Measurements from ENCODE around the gene OR1G1.
"Not testable (repeated sequence)": the region's sequence is repeated elsewhere in the genome, so short reads cannot be mapped to it uniquely, and the experiment has no call there.

Gene OR1G1

GRCh38 chr17:3127451-3127850 is at the start of gene OR1G1:
TSS of gene OR1G1 (minus strand) at chr17:3127551. CDS start at chr17:3127551, 0 bp downstream.
- no peak for DNase-seq

- DNase-seq, result no peak
Measured at GRCh38 chr17:3167574-3167973, 40.2 kb upstream of the OR1G1 start.

GRCh38 chr17:3157218-3157617 is 29.9 kb upstream of the OR1G1 start:
- DNase-seq, result no peak

- not testable (repeated sequence) for DNase-seq
Measured at GRCh38 chr17:3137494-3137893, 10.1 kb upstream of the OR1G1 start.

- DNase-seq, result no peak
Measured at GRCh38 chr17:3104322-3104721, 23.0 kb downstream of the OR1G1 start, which contains the start of gene OR1D2. TSS of gene OR1D2 (minus strand) at chr17:3104422. CDS start at chr17:3092996, 11,426 bp downstream.

Measured in amniotic stem cell (primary cell).